ENCODE measurements around the gene TSPEAR.

TSPEAR gene

DNA sequence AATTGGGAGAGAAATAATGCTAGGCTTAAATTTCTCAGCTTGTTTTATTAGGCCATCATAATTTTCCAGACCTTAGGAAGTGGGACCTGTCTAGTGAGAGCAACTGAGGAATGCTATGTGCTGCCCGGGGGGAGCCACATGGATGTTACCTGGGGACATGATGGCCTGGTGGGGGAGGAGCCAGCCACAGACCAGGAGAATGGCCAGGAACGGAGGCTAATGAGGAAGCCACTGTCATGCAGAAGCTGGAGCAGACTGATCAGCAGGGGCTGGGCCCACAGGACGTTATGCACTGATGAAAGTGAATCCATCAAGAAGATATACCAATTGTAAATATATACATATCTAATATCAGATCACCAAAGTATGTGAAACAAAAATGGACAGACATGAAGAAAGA, 166.8 kb downstream of the TSPEAR start:
- Histone ChIP-seq H3K36me3 (ENCODE audit: control insufficient read depth, low read length) (no peaks in the 10 kb centered on the region), H3K79me2 (ENCODE audit: control insufficient read depth, low read length) (no peaks in the 10 kb centered on the region), H3K9me3 (ENCODE audit: control insufficient read depth, insufficient read depth, low read length) (peaks cover 15% of the 10 kb centered on the region), H3K27ac (ENCODE audit: low read depth, low read length) (no peak overlapping the region), H3K4me3 (ENCODE audit: low read length) (no peak overlapping the region), H3K4me1 (ENCODE audit: control insufficient read depth, low read length) (peaks cover 9% of the 10 kb centered on the region), H4K20me1 (ENCODE audit: control insufficient read depth, insufficient read depth, low read depth, low read length) (no peaks in the 10 kb centered on the region), H3K4me2 (ENCODE audit: low read length) (no peak overlapping the region), H3K9me2 (replicated peaks; ENCODE audit: control insufficient read depth, low read length) (no peaks in the 10 kb centered on the region), H3K27me3 (ENCODE audit: control insufficient read depth, low read length) (peaks cover 11% of the 10 kb centered on the region; the same call in 1 of the 2 replicates), H3F3A (ENCODE audit: control insufficient read depth, insufficient read depth) (no peaks in the 10 kb centered on the region)
- TF ChIP-seq EZH2phosphoT487 (IDR thresholded peaks at IDR 0.05; ENCODE audit: borderline replicate concordance, low read length) (no peak), CTCF (IDR thresholded peaks at IDR 0.05; ENCODE audit: low read depth, low read length, poor library complexity, severe bottlenecking) (no peak)

DNA sequence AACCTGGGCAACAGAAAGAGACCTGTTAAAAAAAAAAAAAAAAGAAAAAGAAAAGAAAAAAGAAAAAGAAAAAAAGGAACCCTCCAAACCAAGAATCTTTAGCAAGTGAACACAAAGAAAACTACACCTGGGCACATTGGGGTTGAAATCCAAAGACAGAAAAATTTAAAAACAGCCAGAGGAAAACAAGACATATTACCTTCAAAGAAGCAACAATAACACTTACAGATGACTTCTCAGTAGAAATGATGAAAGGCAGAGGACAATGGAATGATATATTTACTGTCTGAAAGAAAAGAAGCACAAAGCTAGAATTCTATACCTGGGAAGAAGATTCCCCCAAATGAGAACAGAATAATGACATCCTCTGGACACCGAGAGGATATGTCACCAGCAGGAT, 168.7 kb downstream of the TSPEAR start:
- no peak overlapping the region for H3K27ac ChIP-seq (ENCODE audit: low read depth, low read length)
- H3K79me2 ChIP-seq (ENCODE audit: control insufficient read depth, low read length), result no peaks in the 10 kb centered on the region
- TF ChIP-seq CTCF (IDR thresholded peaks at IDR 0.05; ENCODE audit: low read depth, low read length, poor library complexity, severe bottlenecking) (no peak), EZH2phosphoT487 (IDR thresholded peaks at IDR 0.05; ENCODE audit: borderline replicate concordance, low read length) (no peak)
- peaks cover 13% of the 10 kb centered on the region for H3K9me3 ChIP-seq (ENCODE audit: control insufficient read depth, insufficient read depth, low read length)
- no peaks in the 10 kb centered on the region for H3K36me3 ChIP-seq (ENCODE audit: control insufficient read depth, low read length)
- H3K4me3 ChIP-seq (ENCODE audit: low read length), result no peak overlapping the region
- H3F3A ChIP-seq (ENCODE audit: control insufficient read depth, insufficient read depth), result no peaks in the 10 kb centered on the region
- no peaks in the 10 kb centered on the region for H4K20me1 ChIP-seq (ENCODE audit: control insufficient read depth, insufficient read depth, low read depth, low read length)
- H3K27me3 ChIP-seq (ENCODE audit: control insufficient read depth, low read length), result peaks cover 11% of the 10 kb centered on the region; the same call in 1 of the 2 replicates
- H3K4me1 ChIP-seq (ENCODE audit: control insufficient read depth, low read length), result peaks cover 6% of the 10 kb centered on the region
- H3K4me2 ChIP-seq (ENCODE audit: low read length), result no peak overlapping the region
- no peaks in the 10 kb centered on the region for H3K9me2 ChIP-seq (replicated peaks; ENCODE audit: control insufficient read depth, low read length)

GRCh38 chr21:44540741-44541288, 170.6 kb downstream of the TSPEAR start:
- Histone ChIP-seq H3K36me3 (ENCODE audit: control insufficient read depth, low read length) (no peaks in the 10 kb centered on the region), H3K27me3 (ENCODE audit: control insufficient read depth, low read length) (peaks cover 11% of the 10 kb centered on the region; the same call in 1 of the 2 replicates), H3K79me2 (ENCODE audit: control insufficient read depth, low read length) (no peaks in the 10 kb centered on the region), H3K4me3 (ENCODE audit: low read length) (no peak overlapping the region), H3K4me2 (ENCODE audit: low read length) (no peak overlapping the region), H3K9me3 (ENCODE audit: control insufficient read depth, insufficient read depth, low read length) (no peaks in the 10 kb centered on the region), H3K4me1 (ENCODE audit: control insufficient read depth, low read length) (no peaks in the 10 kb centered on the region), H3F3A (ENCODE audit: control insufficient read depth, insufficient read depth) (no peaks in the 10 kb centered on the region), H3K9me2 (replicated peaks; ENCODE audit: control insufficient read depth, low read length) (no peaks in the 10 kb centered on the region), H3K27ac (ENCODE audit: low read depth, low read length) (no peak overlapping the region), H4K20me1 (ENCODE audit: control insufficient read depth, insufficient read depth, low read depth, low read length) (no peaks in the 10 kb centered on the region)
- no peak for TF ChIP-seq EZH2phosphoT487 (IDR thresholded peaks at IDR 0.05; ENCODE audit: borderline replicate concordance, low read length)
- TF ChIP-seq CTCF (IDR thresholded peaks at IDR 0.05; ENCODE audit: low read depth, low read length, poor library complexity, severe bottlenecking), result no peak

All from DOHH2 (cell line).